ENCODE measurements around the gene PREB.

The PREB gene

DNA sequence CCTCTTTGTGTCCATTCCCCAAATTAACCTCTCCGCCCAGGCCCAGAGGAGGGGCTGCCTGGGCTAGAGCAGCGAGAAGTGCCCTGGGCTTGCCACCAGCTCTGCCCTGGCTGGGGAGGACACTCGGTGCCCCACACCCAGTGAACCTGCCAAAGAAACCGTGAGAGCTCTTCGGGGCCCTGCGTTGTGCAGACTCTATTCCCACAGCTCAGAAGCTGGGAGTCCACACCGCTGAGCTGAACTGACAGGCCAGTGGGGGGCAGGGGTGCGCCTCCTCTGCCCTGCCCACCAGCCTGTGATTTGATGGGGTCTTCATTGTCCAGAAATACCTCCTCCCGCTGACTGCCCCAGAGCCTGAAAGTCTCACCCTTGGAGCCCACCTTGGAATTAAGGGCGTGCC is 34.4 kb downstream of the PREB start:
- TF ChIP-seq EZH2phosphoT487 (IDR thresholded peaks at IDR 0.05; ENCODE audit: borderline replicate concordance), result no peak
- TF ChIP-seq, protein P1, sequence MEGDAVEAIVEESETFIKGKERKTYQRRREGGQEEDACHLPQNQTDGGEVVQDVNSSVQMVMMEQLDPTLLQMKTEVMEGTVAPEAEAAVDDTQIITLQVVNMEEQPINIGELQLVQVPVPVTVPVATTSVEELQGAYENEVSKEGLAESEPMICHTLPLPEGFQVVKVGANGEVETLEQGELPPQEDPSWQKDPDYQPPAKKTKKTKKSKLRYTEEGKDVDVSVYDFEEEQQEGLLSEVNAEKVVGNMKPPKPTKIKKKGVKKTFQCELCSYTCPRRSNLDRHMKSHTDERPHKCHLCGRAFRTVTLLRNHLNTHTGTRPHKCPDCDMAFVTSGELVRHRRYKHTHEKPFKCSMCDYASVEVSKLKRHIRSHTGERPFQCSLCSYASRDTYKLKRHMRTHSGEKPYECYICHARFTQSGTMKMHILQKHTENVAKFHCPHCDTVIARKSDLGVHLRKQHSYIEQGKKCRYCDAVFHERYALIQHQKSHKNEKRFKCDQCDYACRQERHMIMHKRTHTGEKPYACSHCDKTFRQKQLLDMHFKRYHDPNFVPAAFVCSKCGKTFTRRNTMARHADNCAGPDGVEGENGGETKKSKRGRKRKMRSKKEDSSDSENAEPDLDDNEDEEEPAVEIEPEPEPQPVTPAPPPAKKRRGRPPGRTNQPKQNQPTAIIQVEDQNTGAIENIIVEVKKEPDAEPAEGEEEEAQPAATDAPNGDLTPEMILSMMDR (conservative IDR thresholded peaks at IDR 0.05; ENCODE audit: low read length), result no peak
- no peak overlapping the region for H3K4me3 ChIP-seq (ENCODE audit: low read length, poor library complexity, severe bottlenecking)
- H2AFZ ChIP-seq (ENCODE audit: low read length), result no peak overlapping the region
- no peaks in the 10 kb centered on the region for H3K79me2 ChIP-seq (ENCODE audit: insufficient read depth, low read length)
- H3K4me1 ChIP-seq (ENCODE audit: insufficient read depth, low read length, poor library complexity, severe bottlenecking), result no peaks in the 10 kb centered on the region
- H3K9ac ChIP-seq (ENCODE audit: low read depth, low read length, poor library complexity, severe bottlenecking), result no peak overlapping the region
- H3K36me3 ChIP-seq (ENCODE audit: insufficient read depth, low read length), result no peaks in the 10 kb centered on the region
- no peaks in the 10 kb centered on the region for H4K20me1 ChIP-seq (ENCODE audit: insufficient read depth, low read length, poor library complexity, severe bottlenecking)
- no peaks in the 10 kb centered on the region for H3K9me3 ChIP-seq (ENCODE audit: insufficient read depth, low read depth, low read length)
- H3K4me2 ChIP-seq (ENCODE audit: low read depth, low read length, poor library complexity, severe bottlenecking), result no peak overlapping the region
- H3F3A ChIP-seq (ENCODE audit: low read depth), result no peaks in the 10 kb centered on the region
- H3K9me2 ChIP-seq (replicated peaks; ENCODE audit: low read depth, low read length), result no peaks in the 10 kb centered on the region
- H3K27me3 ChIP-seq (ENCODE audit: insufficient read depth, low read length, poor library complexity, severe bottlenecking), result no peaks in the 10 kb centered on the region

DNA sequence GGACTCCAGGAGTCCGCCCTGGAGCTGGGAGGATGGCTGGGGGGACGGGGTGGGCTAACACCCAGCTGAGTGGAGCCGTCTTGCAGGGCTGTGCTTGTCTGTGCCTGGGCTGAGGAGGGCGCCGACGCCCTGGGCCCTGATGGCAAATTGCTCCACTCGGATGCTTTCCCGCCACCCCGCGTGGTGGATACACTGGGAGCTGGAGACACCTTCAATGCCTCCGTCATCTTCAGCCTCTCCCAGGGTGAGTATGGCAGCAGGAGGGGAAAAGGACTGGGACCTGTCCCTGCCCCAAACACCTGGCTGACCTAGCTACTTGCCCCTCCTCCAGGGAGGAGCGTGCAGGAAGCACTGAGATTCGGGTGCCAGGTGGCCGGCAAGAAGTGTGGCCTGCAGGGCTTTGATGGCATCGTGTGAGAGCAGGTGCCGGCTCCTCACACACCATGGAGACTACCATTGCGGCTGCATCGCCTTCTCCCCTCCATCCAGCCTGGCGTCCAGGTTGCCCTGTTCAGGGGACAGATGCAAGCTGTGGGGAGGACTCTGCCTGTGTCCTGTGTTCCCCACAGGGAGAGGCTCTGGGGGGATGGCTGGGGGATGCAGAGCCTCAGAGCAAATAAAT is 35.0 kb downstream of the PREB start:
- Histone ChIP-seq H3K36me3 (ENCODE audit: insufficient read depth, low read length) (no peaks in the 10 kb centered on the region), H3K27me3 (ENCODE audit: insufficient read depth, low read length, poor library complexity, severe bottlenecking) (no peaks in the 10 kb centered on the region), H3F3A (ENCODE audit: low read depth) (no peaks in the 10 kb centered on the region), H3K4me3 (ENCODE audit: low read length, poor library complexity, severe bottlenecking) (no peak overlapping the region), H3K9me3 (ENCODE audit: insufficient read depth, low read depth, low read length) (no peaks in the 10 kb centered on the region), H3K9me2 (replicated peaks; ENCODE audit: low read depth, low read length) (no peaks in the 10 kb centered on the region), H3K9ac (ENCODE audit: low read depth, low read length, poor library complexity, severe bottlenecking) (no peak overlapping the region), H3K4me1 (ENCODE audit: insufficient read depth, low read length, poor library complexity, severe bottlenecking) (no peaks in the 10 kb centered on the region), H3K4me2 (ENCODE audit: low read depth, low read length, poor library complexity, severe bottlenecking) (no peak overlapping the region), H4K20me1 (ENCODE audit: insufficient read depth, low read length, poor library complexity, severe bottlenecking) (no peaks in the 10 kb centered on the region), H2AFZ (ENCODE audit: low read length) (no peak overlapping the region), H3K79me2 (ENCODE audit: insufficient read depth, low read length) (no peaks in the 10 kb centered on the region)
- no peak for TF ChIP-seq EZH2phosphoT487 (IDR thresholded peaks at IDR 0.05; ENCODE audit: borderline replicate concordance)
- TF ChIP-seq, protein P1 (conservative IDR thresholded peaks at IDR 0.05; ENCODE audit: low read length), result no peak

DNA sequence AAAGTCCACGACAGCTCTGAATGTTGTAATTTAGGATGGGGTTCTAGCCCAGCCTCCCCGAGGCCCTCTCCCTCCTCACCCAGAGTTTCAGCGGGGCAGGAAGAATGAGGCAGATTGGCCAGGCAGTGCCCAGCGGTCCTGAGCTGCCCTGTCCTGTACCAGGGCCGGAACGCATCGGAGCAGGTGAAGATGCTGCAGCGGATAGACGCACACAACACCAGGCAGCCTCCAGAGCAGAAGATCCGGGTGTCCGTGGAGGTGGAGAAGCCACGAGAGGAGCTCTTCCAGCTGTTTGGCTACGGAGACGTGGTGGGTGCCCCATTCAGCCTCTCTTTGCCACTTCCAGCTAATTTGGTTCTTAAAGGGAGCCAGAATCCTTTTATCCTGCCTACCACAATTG is 37.1 kb downstream of the PREB start:
- no peaks in the 10 kb centered on the region for H3K9me2 ChIP-seq (replicated peaks; ENCODE audit: low read depth, low read length)
- H3K27me3 ChIP-seq (ENCODE audit: insufficient read depth, low read length, poor library complexity, severe bottlenecking), result no peaks in the 10 kb centered on the region
- H3K79me2 ChIP-seq (ENCODE audit: insufficient read depth, low read length), result no peaks in the 10 kb centered on the region
- no peak overlapping the region for H2AFZ ChIP-seq (ENCODE audit: low read length)
- H3K4me1 ChIP-seq (ENCODE audit: insufficient read depth, low read length, poor library complexity, severe bottlenecking), result no peaks in the 10 kb centered on the region
- H3K9me3 ChIP-seq (ENCODE audit: insufficient read depth, low read depth, low read length), result no peaks in the 10 kb centered on the region
- H3F3A ChIP-seq (ENCODE audit: low read depth), result no peaks in the 10 kb centered on the region
- H4K20me1 ChIP-seq (ENCODE audit: insufficient read depth, low read length, poor library complexity, severe bottlenecking), result no peaks in the 10 kb centered on the region
- TF ChIP-seq, protein P1 (conservative IDR thresholded peaks at IDR 0.05; ENCODE audit: low read length), result no peak
- TF ChIP-seq EZH2phosphoT487 (IDR thresholded peaks at IDR 0.05; ENCODE audit: borderline replicate concordance), result no peak
- H3K4me3 ChIP-seq (ENCODE audit: low read length, poor library complexity, severe bottlenecking), result no peak overlapping the region
- no peaks in the 10 kb centered on the region for H3K36me3 ChIP-seq (ENCODE audit: insufficient read depth, low read length)
- no peak overlapping the region for H3K4me2 ChIP-seq (ENCODE audit: low read depth, low read length, poor library complexity, severe bottlenecking)
- H3K9ac ChIP-seq (ENCODE audit: low read depth, low read length, poor library complexity, severe bottlenecking), result no peak overlapping the region
